ENCODE measurements around the gene GDF11. TPM values are rescaled to one million over a fixed set of nuclear protein-coding genes. Genes with fewer than 3 reads are reported as not detected.

Gene GDF11
- total and polyA plus RNA-seq, 2 of the 8 experiments (the other 6 are each of a cell fraction or from before 2014, with no cell fraction given), result 12.1 to 15.1 TPM

GRCh38 chr12:55707219-55707671 lies 35.7 kb upstream of the GDF11 start:
- Histone ChIP-seq H3K27me3 (replicated peaks in 1 of 4; ENCODE audit: control insufficient read depth in 3 of 4, extremely low read depth in 1 of 4, insufficient read depth in 3 of 4, low read length in 3 of 4) (peaks cover 0 to 3% (median 0%) of the 10 kb centered on the region in 4 experiments; a peak in 5 of 7 replicates), H4K20me1 (replicated peaks in 1 of 2; ENCODE audit: control insufficient read depth in 1 of 2, insufficient read depth in 2 of 2, low read length in 2 of 2) (peaks cover 0 to 11% of the 10 kb centered on the region in 2 experiments), H3K4me3 (ENCODE audit: extremely low read depth in 1 of 4, insufficient read depth in 2 of 4, low read depth in 3 of 4, low read length in 4 of 4) (peak overlapping the region; percentile 83 to 88 (median 86)), H3K36me3 (ENCODE audit: control insufficient read depth in 2 of 4, insufficient read depth in 4 of 4, low read length in 3 of 4) (no peaks in the 10 kb centered on the region; a peak in 1 of 8 replicates), H2BK120ac (replicated peaks; ENCODE audit: low read depth, low read length) (no peak overlapping the region), H2AK5ac (ENCODE audit: low read depth, low read length) (no peak overlapping the region; the same call in 1 of the 2 replicates), H2BK15ac (ENCODE audit: low read length) (no peak overlapping the region), H3K23me2 (ENCODE audit: low read depth, low read length) (peaks cover 15% of the 10 kb centered on the region), H2AFZ (ENCODE audit: low read length) (0 out of 2 replicates have a peak overlapping the region, but pooled peaks have one; percentile 55), H3K79me1 (ENCODE audit: low read depth, low read length) (peaks cover 11% of the 10 kb centered on the region; the same call in 1 of the 2 replicates), H3K79me2 (ENCODE audit: control insufficient read depth in 1 of 2, insufficient read depth in 2 of 2, low read length in 2 of 2) (peaks cover 0 to 32% of the 10 kb centered on the region in 2 experiments; a peak in 2 of 4 replicates), H2BK20ac (ENCODE audit: low read length) (no peak overlapping the region), H3K27ac (ENCODE audit: low read depth, low read length) (no peak overlapping the region), H3K56ac (replicated peaks; ENCODE audit: insufficient read length, low read depth, low read length) (peak overlapping the region; percentile 20), H3K4ac (replicated peaks; ENCODE audit: insufficient read length, low read depth, low read length) (no peak overlapping the region), H2BK5ac (ENCODE audit: low read depth, low read length) (peak overlapping the region; percentile 62; the same call in 1 of the 2 replicates), H3K14ac (ENCODE audit: insufficient read length) (no peak overlapping the region), H3K4me1 (replicated peaks in 1 of 4; ENCODE audit: control insufficient read depth in 3 of 4, insufficient read depth in 4 of 4, low read length in 3 of 4) (peaks cover 0 to 25% (median 8%) of the 10 kb centered on the region in 4 experiments; a peak in 5 of 7 replicates), H4K5ac (ENCODE audit: insufficient read length, low read depth, low read length) (peak overlapping the region; percentile 69), H3K18ac (ENCODE audit: extremely low read depth, low read length) (peak overlapping the region; percentile 73), H3K9ac (replicated peaks in 1 of 4; ENCODE audit: extremely low read depth in 1 of 4, low read depth in 3 of 4, low read length in 3 of 4) (peak overlapping the region; percentile 50 to 74 (median 54)), H3K9me3 (ENCODE audit: insufficient read depth in 2 of 2, low read depth in 1 of 2, low read length in 1 of 2) (no peaks in the 10 kb centered on the region), H4K8ac (ENCODE audit: extremely low read depth, insufficient read depth, low read length) (no peak overlapping the region; the same call in 1 of the 2 replicates), H2BK12ac (ENCODE audit: low read depth, low read length) (0 out of 2 replicates have a peak overlapping the region, but pooled peaks have one; percentile 32), H3K23ac (ENCODE audit: insufficient read length) (no peak overlapping the region), H4K91ac (replicated peaks; ENCODE audit: insufficient read length, low read length) (peak overlapping the region; percentile 40), H3K4me2 (ENCODE audit: insufficient read depth in 1 of 2, low read depth in 2 of 2, low read length in 2 of 2) (peak overlapping the region; percentile 91 to 100)
- WGBS, 2 experiments (ENCODE audit: extremely low coverage in 1 of 2, insufficient coverage in 1 of 2, insufficient read length in 1 of 2, insufficient replicate concordance in 2 of 2, low coverage in 1 of 2, low lambda C conversion rate in 2 of 2, missing lambda C conversion rate in 1 of 2), result 3% methylated on average over 14 of the region's 22 CpGs; no CpG with 5 or more reads in 1 of the 2 experiments
- POLR2A ChIA-PET (ENCODE audit: partially characterized antibody), result interaction anchor here (1.0 to 3.6 kb wide), 11 partner anchors 9 to 124 kb away, joined by 5 to 39 read pairs (median 9); partner anchors contain the start of genes BLOC1S1, CD63 and RDH5
- CTCF ChIA-PET (ENCODE audit: partially characterized antibody), result interaction anchor here (1.6 to 5.1 kb wide), 11 partner anchors 9 to 123 kb away, joined by 3 to 38 read pairs (median 22); partner anchors contain the start of genes BLOC1S1, CD63 and RDH5
- FAIRE-seq (no peak), DNase-seq (ENCODE audit: low read depth in 1 of 2, low spot score in 2 of 2) (peak in 1 of 2 experiments; percentile 81)
- peak in 1 of 2 experiments; percentile 39; a peak in 2 of 4 replicates for TF ChIP-seq SIN3A (conservative IDR thresholded peaks at IDR 0.05 in 1 of 2, IDR thresholded peaks at IDR 0.05 in 1 of 2; ENCODE audit: low read depth in 1 of 2, low read length in 2 of 2)
- TF ChIP-seq GABPA (IDR thresholded peaks at IDR 0.05; ENCODE audit: borderline replicate concordance, insufficient read depth, low read length), result no peak
- no peak for TF ChIP-seq KDM5A (IDR thresholded peaks at IDR 0.05; ENCODE audit: low read length)
- peak; percentile 39 for TF ChIP-seq SAP30 (IDR thresholded peaks at IDR 0.05; ENCODE audit: insufficient read depth, insufficient replicate concordance, low read length)
- TF ChIP-seq BCL11A (IDR thresholded peaks at IDR 0.05; ENCODE audit: low read depth in 2 of 2, low read length in 2 of 2), result no peak
- no peak for TF ChIP-seq TCF12 (IDR thresholded peaks at IDR 0.05; ENCODE audit: low read depth, low read length)
- no peak for TF ChIP-seq SP1 (IDR thresholded peaks at IDR 0.05; ENCODE audit: low read depth, low read length)
- TF ChIP-seq KDM4A (IDR thresholded peaks at IDR 0.05; ENCODE audit: low read depth, low read length, severe bottlenecking), result peak; percentile 80
- TF ChIP-seq JUND (IDR thresholded peaks at IDR 0.05; ENCODE audit: low read length), result peak; percentile 80
- TF ChIP-seq SP2 (IDR thresholded peaks at IDR 0.05; ENCODE audit: low read length), result no peak
- TF ChIP-seq CEBPB (IDR thresholded peaks at IDR 0.05; ENCODE audit: low read depth, low read length), result peak; percentile 73
- no peak for TF ChIP-seq POU5F1 (IDR thresholded peaks at IDR 0.05; ENCODE audit: low read depth, low read length)
- no peak for TF ChIP-seq CBX5 (IDR thresholded peaks at IDR 0.05; ENCODE audit: low read depth, low read length)

Data from H1 (cell line).